Spleen (tissue), 11 donors: Measurements from ENCODE around the gene NTRK2. TPM values are rescaled to one million over a fixed set of nuclear protein-coding genes. Genes with fewer than 3 reads are reported as not detected.

Experiments used
- DNase-seq: peaks from one replicate; pipeline ENCODE4 v3.0.0-alpha.2; 2020
- H3K27ac ChIP-seq, 8 donors: fragments of 200-600 bp; sonication (generic) in 7 of 8; 1 replicate in 4 of 8; 2 replicates in 4 of 8; pipeline versions ENCODE4 v1.5.0 to v1.8.0; 2016 to 2021; ENCODE audit warnings: inconsistent platforms in 4 of 8, mild to moderate bottlenecking in 4 of 8, moderate library complexity in 1 of 8
- H3K27me3 ChIP-seq, 7 donors: fragments of 200-600 bp; sonication (generic) in 6 of 7; replicated peaks in 1 of 7; 1 replicate in 4 of 7; 2 replicates in 3 of 7; pipeline versions ENCODE4 v1.5.0 to v1.8.0; 2016 to 2021; ENCODE audit warnings: inconsistent platforms in 3 of 7, mild to moderate bottlenecking in 1 of 7
- H3K36me3 ChIP-seq, 6 donors: fragments of 200-600 bp; sonication (generic) in 5 of 6; 1 replicate in 4 of 6; 2 replicates in 2 of 6; pipeline versions ENCODE4 v1.5.0 to v1.8.0; 2016 to 2021; ENCODE audit warnings: inconsistent platforms in 2 of 6
- H3K4me1 ChIP-seq, 6 donors: fragments of 200-600 bp; sonication (generic) in 5 of 6; 1 replicate in 3 of 6; 2 replicates in 3 of 6; pipeline versions ENCODE4 v1.5.0 to v1.8.0; 2016 to 2021; ENCODE audit warnings: inconsistent platforms in 3 of 6
- H3K4me3 ChIP-seq, 8 donors: fragments of 200-600 bp; sonication (generic) in 7 of 8; 1 replicate in 4 of 8; 2 replicates in 4 of 8; pipeline versions ENCODE4 v1.5.0 to v1.8.0; 2016 to 2021; ENCODE audit warnings: inconsistent platforms in 4 of 8, mild to moderate bottlenecking in 4 of 8, moderate library complexity in 2 of 8
- H3K9me3 ChIP-seq, 8 donors: fragments of 200-600 bp; sonication (generic) in 7 of 8; 1 replicate in 4 of 8; 2 replicates in 4 of 8; pipeline versions ENCODE4 v1.5.0 to v1.8.0; 2016 to 2021; ENCODE audit warnings: inconsistent platforms in 4 of 8
- CTCF ChIP-seq, 11 experiments: fragments of 200-600 bp in 7 of 11; fragments of 450-650 bp in 4 of 11; sonication (generic) in 4 of 11; IDR thresholded peaks in 8 of 11; conservative IDR thresholded peaks in 3 of 11; 1 replicate in 7 of 11; 2 replicates in 4 of 11; pipeline versions ENCODE4 v1.4.0 to v1.8.0; 2016 to 2021; ENCODE audit warnings: antibody characterized with exemption in 11 of 11, inconsistent platforms in 4 of 11, mild to moderate bottlenecking in 1 of 11
- POLR2A ChIP-seq, 3 donors: fragments of 450-650 bp; IDR thresholded peaks; one replicate each; pipeline ENCODE4 v1.5.1; 2017; ENCODE audit warnings: antibody characterized with exemption in 3 of 3, mild to moderate bottlenecking in 1 of 3
- POLR2AphosphoS5 ChIP-seq, 3 donors: sonication (generic); formaldehyde crosslinking; IDR thresholded peaks; one replicate each; pipeline ENCODE4 v1.5.1; 2017; ENCODE audit warnings: antibody characterized with exemption in 3 of 3
- WGBS, 5 donors: extraction: QIAGEN DNeasy Blood & Tissue Kit in 3 of 5; methylation state at CpG; one replicate each; pipeline versions ENCODE4 v1.1.5 to v1.1.7; 2013 to 2018; 5-methylcytosine and 5-hydroxymethylcytosine counted together
- intact Hi-C: fragments of 100-400 bp; cut with DNase I; formaldehyde crosslinking; loops from one replicate; pipeline ENCODE4 v1.15.0; 2023; ENCODE audit warnings: low total_unique reads
- polyA plus RNA-seq, 3 donors: library from polyadenylated mRNA; stranded (reverse); fragments of 200-250 nt; gene quantifications; one replicate each; pipeline ENCODE4 v1.2.1, GENCODE V29; 2013
- total RNA-seq, 7 donors: library from RNA; depleted of rRNA in 3 of 7; stranded (reverse); fragments of >200 nt in 3 of 7; fragmentation: NEBNext Ultra II Directional in 4 of 7; extraction: Animal tissue kit (Norgen Biotek cat#: 25700) in 4 of 7; gene quantifications; one replicate each; pipeline versions ENCODE4 v1.1.0 to v1.2.1, GENCODE V29; 2016 to 2021
- donor health status: healthy with polysubstance abuse.
- donor health status: DM: no; HTN: no; CAD: no; lungs with moderate emphysema.
- donor health status: DM: no; HTN: no; CAD: no.
- donor health status: Bipolar disorder and iron deficiency.
- donor health status: healthy.
- donor health status: DM: no; HTN: no; CAD: no.
- donor health status: DM: yes; HTN: yes; CAD: no.

NTRK2 gene
- total and polyA plus RNA-seq, 10 donors: 0.63 to 22.7 (median 8.9) TPM

GRCh38 chr9:84917366-84918070, 248.0 kb downstream of the NTRK2 start:
- DNase-seq: no peak
- WGBS, 5 donors: 54 to 70% (median 62%) methylated on average over 6 to 7 of the region's 7 CpGs
- Histone ChIP-seq H3K4me3 (no peak overlapping the region), H3K4me1 (peaks cover 0 to 9% (median 0%) of the 10 kb centered on the region in 6 donors), H3K27ac (no peak overlapping the region), H3K9me3 (no peaks in the 10 kb centered on the region), H3K27me3 (no peaks in the 10 kb centered on the region), H3K36me3 (no peaks in the 10 kb centered on the region)
- intact Hi-C loops: no loop called here
- TF ChIP-seq POLR2A (IDR thresholded peaks at IDR 0.05) (no peak), POLR2AphosphoS5 (IDR thresholded peaks at IDR 0.05) (no peak), CTCF (IDR thresholded peaks at IDR 0.05 in 8 of 11, conservative IDR thresholded peaks at IDR 0.05 in 3 of 11) (no peak)

- Histone ChIP-seq H3K36me3 (no peaks in the 10 kb centered on the region), H3K4me1 (peaks cover 0 to 9% (median 0%) of the 10 kb centered on the region in 6 donors), H3K4me3 (no peak overlapping the region), H3K27ac (no peak overlapping the region), H3K27me3 (peaks cover 0 to 4% (median 0%) of the 10 kb centered on the region in 7 donors), H3K9me3 (no peaks in the 10 kb centered on the region)
- no peak for DNase-seq
- intact Hi-C loops: no loop called here
- 80 to 90% (median 85%) methylated on average over 3 of the region's 3 CpGs for WGBS, 5 donors
- no peak for TF ChIP-seq POLR2A (IDR thresholded peaks at IDR 0.05)
- no peak for TF ChIP-seq POLR2AphosphoS5 (IDR thresholded peaks at IDR 0.05)
- no peak for TF ChIP-seq CTCF (IDR thresholded peaks at IDR 0.05 in 8 of 11, conservative IDR thresholded peaks at IDR 0.05 in 3 of 11)
Measured at GRCh38 chr9:84919440-84919839, 249.9 kb downstream of the NTRK2 start.

GRCh38 chr9:84921175-84921574, 251.6 kb downstream of the NTRK2 start:
- H3K4me3 ChIP-seq: no peak overlapping the region
- peaks cover 0 to 9% (median 0%) of the 10 kb centered on the region in 6 donors for H3K4me1 ChIP-seq
- TF ChIP-seq POLR2A (IDR thresholded peaks at IDR 0.05) (no peak), CTCF (IDR thresholded peaks at IDR 0.05 in 8 of 11, conservative IDR thresholded peaks at IDR 0.05 in 3 of 11) (no peak), POLR2AphosphoS5 (IDR thresholded peaks at IDR 0.05) (no peak)
- H3K27me3 ChIP-seq: peaks cover 0 to 4% (median 0%) of the 10 kb centered on the region in 7 donors
- no peak for DNase-seq
- no peaks in the 10 kb centered on the region for H3K36me3 ChIP-seq
- H3K9me3 ChIP-seq: no peaks in the 10 kb centered on the region
- intact Hi-C loops: no loop called here
- no peak overlapping the region for H3K27ac ChIP-seq

- no peak for DNase-seq
- H3K4me1 ChIP-seq: peaks cover 0 to 9% (median 0%) of the 10 kb centered on the region in 6 donors
- WGBS, 5 donors: 77 to 92% (median 88%) methylated on average over 8 of the region's 8 CpGs
- no peak overlapping the region for H3K4me3 ChIP-seq
- H3K9me3 ChIP-seq: no peaks in the 10 kb centered on the region
- H3K36me3 ChIP-seq: no peaks in the 10 kb centered on the region
- H3K27me3 ChIP-seq: peaks cover 0 to 4% (median 0%) of the 10 kb centered on the region in 7 donors
- TF ChIP-seq POLR2AphosphoS5 (IDR thresholded peaks at IDR 0.05) (no peak), POLR2A (IDR thresholded peaks at IDR 0.05) (no peak), CTCF (IDR thresholded peaks at IDR 0.05 in 8 of 11, conservative IDR thresholded peaks at IDR 0.05 in 3 of 11) (no peak)
- intact Hi-C loops: no loop called here
- no peak overlapping the region for H3K27ac ChIP-seq
Measured at GRCh38 chr9:84922051-84922450, 252.5 kb downstream of the NTRK2 start.
